GM19324 (cell line): Measurements from ENCODE around the gene JMJD6.
"Not testable (repeated sequence)": the region's sequence is repeated elsewhere in the genome, so short reads cannot be mapped to it uniquely, and the experiment has no call there.

Experiments used
- ATAC-seq: cut with Tn5 transposase; IDR thresholded peaks from one replicate; pipeline ENCODE4 v1.9.1; 2021; ENCODE audit warnings: mild to moderate bottlenecking, moderate library complexity; ENCODE audit not compliant: unreplicated experiment, low FRiP score

JMJD6 gene

DNA sequence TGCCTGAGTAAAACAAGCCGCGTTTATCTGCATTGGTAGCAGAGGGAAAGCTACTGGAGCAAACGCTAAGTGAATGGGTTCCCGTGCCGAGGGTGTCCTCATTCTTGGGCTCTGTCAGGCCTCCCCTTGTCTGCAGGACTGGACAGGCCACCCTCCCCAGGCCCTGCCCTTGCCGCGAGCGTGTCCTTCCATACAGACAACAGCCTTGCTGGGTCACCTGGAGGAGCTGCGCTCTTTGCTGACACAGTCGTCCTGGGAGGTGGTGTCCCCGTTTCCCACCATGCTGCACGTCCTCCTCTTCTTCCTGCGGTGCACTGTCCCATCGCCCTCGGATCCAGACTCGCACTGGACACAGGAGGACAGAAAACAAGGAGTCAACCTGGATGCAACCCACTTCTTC is 7.9 kb downstream of the JMJD6 start:
- no peak for ATAC-seq

GRCh38 chr17:76716839-76717215 is 9.6 kb downstream of the JMJD6 start:
- no peak for ATAC-seq

DNA sequence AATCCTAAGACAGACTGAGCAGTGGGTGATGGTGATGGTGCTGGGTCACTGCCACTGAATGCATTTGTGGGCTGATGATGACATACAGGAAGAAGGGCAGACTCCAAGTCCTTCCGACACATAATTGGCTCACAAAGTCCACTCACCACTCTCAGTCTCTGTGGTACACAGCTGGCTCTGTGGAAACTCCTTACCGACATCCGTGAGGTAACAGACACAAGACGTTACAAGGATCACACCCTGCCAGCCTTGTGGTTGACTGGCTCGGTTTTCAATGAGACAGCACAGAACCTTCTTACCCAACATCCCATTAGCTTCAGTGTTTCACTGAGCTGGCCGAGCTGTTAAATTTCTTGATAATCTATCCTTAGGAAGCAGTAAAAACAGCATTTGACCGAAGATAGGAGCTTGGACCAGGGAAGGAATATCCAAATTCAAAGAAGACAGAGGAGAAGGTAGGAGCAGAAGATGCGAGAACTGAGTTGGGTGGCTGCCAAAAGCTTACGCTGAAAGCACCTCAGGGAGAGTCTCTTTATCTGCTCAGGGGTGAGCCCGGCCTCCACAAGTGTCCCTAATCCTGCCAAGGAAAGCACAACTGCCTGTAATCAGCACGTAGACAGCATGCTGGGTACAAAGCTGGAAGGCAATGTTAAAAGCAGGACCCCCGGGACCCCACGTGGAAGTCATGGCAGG is 10.1 kb downstream of the JMJD6 start:
- no peak for ATAC-seq

DNA sequence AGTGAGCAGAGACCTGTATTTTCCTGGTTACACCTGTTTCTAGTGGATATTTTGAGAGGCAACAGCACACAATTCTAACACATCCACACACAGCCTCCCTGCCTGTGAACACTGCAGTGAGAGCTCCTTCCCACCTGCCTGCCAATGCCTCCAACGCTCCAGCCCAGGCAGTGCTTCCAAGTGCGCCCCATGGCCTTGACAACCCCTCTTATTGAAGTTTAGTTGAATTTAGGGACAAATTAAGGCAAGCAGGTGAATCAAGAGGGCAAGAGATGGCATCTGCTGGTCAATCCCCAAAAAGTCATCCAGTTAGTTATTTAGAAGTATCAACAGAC is 10.9 kb downstream of the JMJD6 start:
- no peak for ATAC-seq

DNA sequence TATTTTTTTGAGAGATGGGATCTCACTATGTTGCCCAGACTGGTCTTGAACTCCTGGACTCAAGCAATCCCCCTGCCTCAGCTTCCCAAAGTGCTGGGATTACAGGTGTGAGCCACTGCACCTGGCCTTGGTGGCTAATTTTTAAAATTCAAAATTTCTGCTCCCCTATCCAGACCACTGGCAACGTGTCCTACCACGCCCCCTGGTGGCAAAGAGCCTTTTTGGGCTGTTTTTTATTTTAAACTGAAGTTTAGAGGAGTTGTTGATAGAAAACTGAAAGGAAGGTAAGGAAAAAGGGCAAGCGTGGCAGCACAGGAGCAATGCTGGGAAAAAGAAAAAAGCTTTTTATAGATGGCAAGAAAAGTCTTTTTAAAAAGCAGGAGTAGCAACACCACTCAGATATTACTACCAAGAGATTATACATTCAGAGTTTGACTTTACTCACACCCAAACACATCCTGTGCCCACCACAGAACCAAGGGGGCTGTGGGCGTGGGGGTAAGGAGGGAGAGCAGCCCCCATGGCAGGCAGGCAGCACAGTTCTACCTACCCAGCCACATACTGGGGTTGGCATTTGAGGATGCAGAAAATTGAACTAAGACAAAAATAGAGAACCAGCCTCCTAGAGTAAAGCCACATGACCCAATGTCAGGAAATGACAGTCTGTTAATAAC is 11.4 kb downstream of the JMJD6 start:
- ATAC-seq = no peak

- ATAC-seq = no peak
Measured at GRCh38 chr17:76714336-76714735, 12.1 kb downstream of the JMJD6 start.

DNA sequence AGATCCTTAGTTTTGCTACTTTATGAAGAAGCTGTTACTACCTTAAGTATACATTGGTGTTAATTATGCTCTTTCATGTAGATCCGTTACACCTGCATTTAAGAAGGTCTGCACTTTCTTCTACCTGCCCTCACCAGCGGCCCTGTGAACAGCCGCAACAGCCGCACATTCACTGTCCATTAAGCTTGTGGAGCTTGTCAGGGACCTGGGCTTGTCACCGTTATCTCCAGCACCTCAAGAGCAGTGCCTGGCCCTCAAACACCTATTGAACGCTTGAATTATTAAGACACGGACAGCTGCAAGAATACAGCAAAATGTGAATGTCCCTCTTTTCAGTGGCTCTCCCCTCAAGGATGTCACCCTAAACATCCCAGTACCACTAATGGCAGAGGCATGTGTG is 12.6 kb downstream of the JMJD6 start:
- no peak for ATAC-seq

DNA sequence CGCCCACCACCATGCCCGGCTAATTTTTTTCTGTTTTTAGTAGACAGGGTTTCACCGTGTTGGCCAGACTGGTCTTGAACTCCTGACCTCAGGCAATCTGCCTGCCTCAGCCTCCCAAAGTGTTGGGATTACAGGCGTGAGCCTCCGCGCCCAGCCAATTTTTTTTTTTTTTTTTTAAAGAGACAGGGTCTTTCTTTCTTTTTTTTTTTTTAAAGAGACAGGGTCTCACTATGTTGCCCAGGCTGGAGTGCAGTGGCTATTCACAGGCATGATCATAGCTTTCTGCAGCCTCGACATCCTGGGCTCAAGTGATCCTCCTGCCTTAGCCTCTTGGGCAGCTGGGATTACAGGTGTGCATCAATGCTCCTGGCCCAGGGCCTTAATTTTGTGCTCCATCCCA is 14.1 kb downstream of the JMJD6 start:
- ATAC-seq = not testable (repeated sequence)

DNA sequence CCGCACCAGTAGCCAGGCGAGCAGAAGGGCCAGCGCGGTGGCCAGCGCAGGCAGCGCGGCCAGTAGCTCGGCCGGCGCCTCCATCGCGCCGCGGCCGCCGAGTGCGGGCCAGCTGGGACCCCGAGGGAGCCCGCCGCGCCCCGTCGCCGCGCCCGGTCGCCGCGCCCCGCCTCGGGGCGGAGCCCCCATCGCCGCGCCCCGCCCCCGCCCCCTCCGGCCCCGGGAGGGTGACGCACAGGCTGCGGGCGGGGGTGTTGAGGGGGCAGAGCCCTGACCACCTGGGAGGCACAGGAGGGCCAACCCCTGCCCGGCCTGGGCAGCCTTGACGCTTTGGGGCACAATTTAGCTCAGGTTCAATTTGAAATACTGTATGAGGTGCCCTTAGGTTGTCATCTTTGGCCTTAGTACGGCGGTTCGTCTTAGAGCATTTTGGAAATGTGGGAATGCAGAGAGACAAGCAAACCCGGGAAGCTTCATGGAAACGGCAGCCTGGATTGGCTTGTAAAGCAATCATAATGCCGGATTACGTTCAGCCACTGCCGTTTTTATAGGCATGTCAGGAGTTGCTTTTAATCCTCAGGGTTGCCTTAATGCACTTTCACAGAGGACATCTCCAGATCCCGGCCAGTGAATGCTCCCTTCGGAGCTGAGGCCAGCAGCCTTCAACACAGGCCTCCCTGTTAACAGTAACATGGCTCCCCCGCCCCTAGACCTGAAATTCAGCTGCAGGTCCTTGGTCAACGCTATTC is 15.4 kb downstream of the JMJD6 start, which contains the start of gene MXRA7:
Gene MXRA7 (minus strand): TSS at position 103 of the 749 bp plus-strand sequence. CDS start 19 bp downstream, at position 84.
- no peak for ATAC-seq

GRCh38 chr17:76709951-76710862 is 16.2 kb downstream of the JMJD6 start:
- not testable (repeated sequence) for ATAC-seq

DNA sequence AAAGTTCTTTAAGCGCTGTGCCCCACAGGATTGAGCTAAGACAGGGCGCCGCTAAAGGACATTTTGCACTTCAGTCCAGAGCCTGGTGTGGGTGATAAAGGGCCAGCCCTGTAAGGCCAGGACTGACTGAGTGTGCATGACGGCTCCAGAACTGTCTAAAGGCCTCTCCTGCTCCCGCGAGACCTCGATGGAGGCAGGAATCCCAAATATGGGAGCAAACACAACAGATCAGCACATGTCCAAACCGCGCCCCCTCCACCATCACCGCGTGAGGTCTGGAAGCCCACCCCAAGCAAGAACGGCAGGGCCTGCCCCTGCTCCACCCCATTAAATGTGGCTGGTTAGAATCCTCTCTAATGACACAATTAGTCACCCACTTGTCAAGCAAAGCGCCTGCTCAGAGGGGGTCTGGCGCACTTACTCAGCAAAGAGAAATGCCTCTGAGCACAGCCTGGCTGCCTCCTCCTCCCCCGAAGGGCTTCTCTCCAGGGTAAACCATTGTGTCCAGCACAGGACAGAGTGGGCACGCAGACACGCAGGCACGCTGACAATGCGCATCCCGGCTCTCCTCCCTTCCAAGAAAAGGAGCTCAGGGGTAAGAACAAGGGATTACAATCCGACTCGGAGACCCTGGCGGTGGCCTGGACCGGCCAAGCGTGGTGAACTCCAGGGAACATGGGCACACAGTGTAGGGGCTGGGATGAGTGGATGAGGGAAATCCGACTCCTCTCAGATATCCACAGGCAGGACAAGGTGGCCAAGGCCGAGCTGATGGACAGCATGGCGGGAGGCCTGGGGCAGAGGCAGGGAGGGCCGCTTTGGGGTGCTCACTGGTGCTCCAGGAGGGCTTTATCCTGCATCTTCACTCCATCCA is 17.1 kb downstream of the JMJD6 start:
- no peak for ATAC-seq

GRCh38 chr17:76707985-76708807 is 18.2 kb downstream of the JMJD6 start:
- no peak for ATAC-seq

DNA sequence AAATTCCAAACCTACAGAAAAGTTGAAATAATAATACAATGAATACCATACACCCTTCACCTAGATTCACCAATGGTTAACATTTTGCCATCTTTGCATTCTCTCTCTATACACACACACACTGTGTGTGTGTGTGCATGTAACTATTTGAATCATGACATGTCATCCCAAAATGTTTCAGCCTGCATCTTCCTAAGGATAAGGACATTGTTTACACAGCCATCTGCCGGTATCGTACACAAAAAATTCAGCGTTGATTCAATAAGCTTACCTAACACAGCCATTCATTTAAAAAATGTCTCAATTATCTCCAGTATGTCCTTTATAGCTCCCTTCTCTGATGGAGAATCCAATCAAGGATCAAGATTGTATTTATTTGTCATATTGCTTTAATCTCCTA is 19.6 kb downstream of the JMJD6 start:
- no peak for ATAC-seq

GRCh38 chr17:76704805-76705204 is 21.6 kb downstream of the JMJD6 start:
- no peak for ATAC-seq

DNA sequence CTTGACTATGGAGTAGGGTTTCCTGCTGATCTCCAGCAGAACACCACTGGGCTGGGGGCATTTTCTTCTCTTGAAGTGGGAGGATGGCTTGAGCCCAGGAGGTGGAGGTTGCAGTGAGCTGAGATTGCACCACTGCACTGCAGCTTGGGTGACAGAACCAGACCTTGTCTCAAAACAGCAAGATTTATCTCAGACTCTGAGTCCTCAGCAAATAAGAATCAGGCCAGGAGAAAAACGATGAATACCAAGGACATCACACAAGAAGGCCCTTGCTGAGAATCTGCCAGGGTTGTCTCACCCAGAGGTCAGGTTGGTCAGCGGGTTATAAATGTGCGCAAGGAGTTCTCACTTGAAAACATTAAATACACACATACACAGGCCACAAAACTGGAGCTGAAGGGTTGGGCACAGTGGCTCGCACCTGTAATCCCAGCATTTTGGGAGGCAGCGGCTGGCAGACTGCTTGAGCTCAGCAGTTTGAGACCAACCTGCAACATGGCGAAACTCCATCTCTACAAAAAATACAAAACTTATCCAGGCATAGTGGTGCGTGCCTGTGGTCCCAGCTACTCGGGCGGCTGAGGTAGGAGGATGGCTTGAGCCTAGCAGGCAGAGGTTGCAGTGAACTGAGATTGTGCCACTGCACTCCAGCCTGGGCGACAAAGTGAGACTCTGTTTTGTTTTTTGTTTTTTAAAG is 23.3 kb downstream of the JMJD6 start:
- no peak for ATAC-seq

GRCh38 chr17:76702076-76702475 is 24.3 kb downstream of the JMJD6 start:
- no peak for ATAC-seq

- ATAC-seq = no peak
Measured at GRCh38 chr17:76701471-76701967, 24.9 kb downstream of the JMJD6 start.
